DND-41 (cell line): Measurements from ENCODE around the gene OR56A4.

Source experiments
- ATAC-seq: fragments of 200-7000 bp; cut with Tn5 transposase; 3 replicates; pipeline ENCODE4 v1.9.1; 2021; ENCODE audit warnings: low read depth; ENCODE audit not compliant: insufficient read depth
- DNase-seq: peaks from one replicate; pipeline ENCODE4 v3.0.0-alpha.2; 2020
- H2AFZ ChIP-seq: 2 replicates; pipeline ENCODE4 v1.6.0; 2012; ENCODE audit warnings: low read depth, low read length
- H3K27ac ChIP-seq: 2 replicates; pipeline ENCODE4 v1.5.1; 2012; ENCODE audit warnings: low read length, inconsistent platforms
- H3K27me3 ChIP-seq: fragments of 200-600 bp; sonication (generic); 2 replicates; pipeline ENCODE4 v1.6.0; 2012; ENCODE audit warnings: low read length, mild to moderate bottlenecking, inconsistent platforms; ENCODE audit not compliant: insufficient read depth, poor library complexity
- H3K36me3 ChIP-seq: 2 replicates; pipeline ENCODE4 v1.5.1; 2012; ENCODE audit warnings: low read length, inconsistent platforms; ENCODE audit not compliant: insufficient read depth
- H3K4me1 ChIP-seq: 2 replicates; pipeline ENCODE4 v1.5.1; 2012; ENCODE audit warnings: mild to moderate bottlenecking, low read length; ENCODE audit not compliant: insufficient read depth
- H3K4me2 ChIP-seq: 2 replicates; pipeline ENCODE4 v1.6.0; 2012; ENCODE audit warnings: mild to moderate bottlenecking, moderate library complexity, low read length, inconsistent platforms; ENCODE audit not compliant: insufficient read depth
- H3K4me3 ChIP-seq, 2 experiments: fragments of 200-600 bp in 1 of 2; shearing (Covaris generic) in 1 of 2; 2 replicates each; pipeline ENCODE4 v1.5.1; 2012 to 2016; ENCODE audit warnings: inconsistent platforms in 2 of 2, low read length in 2 of 2, mild to moderate bottlenecking in 2 of 2, low read depth in 1 of 2, moderate library complexity in 1 of 2
- H3K79me2 ChIP-seq: 2 replicates; pipeline ENCODE4 v1.6.0; 2012; ENCODE audit warnings: low read length, inconsistent platforms; ENCODE audit not compliant: insufficient read depth
- H3K9ac ChIP-seq: 2 replicates; pipeline ENCODE4 v1.6.0; 2012; ENCODE audit warnings: low read depth, mild to moderate bottlenecking, inconsistent platforms, low read length, moderate library complexity
- H3K9me3 ChIP-seq: 2 replicates; pipeline ENCODE4 v1.5.1; 2012; ENCODE audit warnings: low read length, moderate library complexity, mild to moderate bottlenecking, inconsistent platforms; ENCODE audit not compliant: insufficient read depth, severe bottlenecking
- H4K20me1 ChIP-seq: 2 replicates; pipeline ENCODE4 v1.6.0; 2012; ENCODE audit warnings: low read length; ENCODE audit not compliant: insufficient read depth
- EZH2 ChIP-seq: IDR thresholded peaks from 3 replicates; pipeline ENCODE4 v1.6.1; 2012; ENCODE audit warnings: borderline replicate concordance, low read depth, mild to moderate bottlenecking, moderate library complexity, low read length, inconsistent platforms; ENCODE audit not compliant: severe bottlenecking
- TF ChIP-seq, protein P1 (sequence below): IDR thresholded peaks from 2 replicates; pipeline ENCODE4 v1.5.1; 2012; ENCODE audit warnings: borderline replicate concordance, low read length, moderate library complexity, mild to moderate bottlenecking; ENCODE audit not compliant: poor library complexity, severe bottlenecking; ENCODE audit errors: extremely low read depth

The OR56A4 gene

DNA sequence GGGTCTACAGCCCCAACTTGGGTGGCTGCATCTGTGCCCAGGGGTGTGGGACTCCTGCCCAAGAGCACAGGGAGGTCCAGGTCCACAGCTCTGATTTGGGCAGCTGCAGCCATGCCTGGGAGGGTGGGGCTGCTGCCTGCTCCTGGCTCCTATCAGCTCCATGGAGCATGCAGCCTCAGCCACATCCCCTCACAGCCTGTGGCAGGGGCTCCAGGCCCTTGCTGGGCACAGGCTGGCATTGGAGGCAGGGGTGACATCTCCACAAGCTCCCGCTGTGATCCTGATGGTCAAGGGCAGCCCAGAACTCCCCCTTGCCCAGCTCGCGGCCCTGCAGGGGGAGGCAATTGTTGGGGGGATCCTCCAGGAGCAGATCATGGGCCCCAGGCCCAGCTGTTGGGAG is 6.3 kb upstream of the OR56A4 start:
- no peak for ATAC-seq
- H3K79me2 ChIP-seq = no peaks in the 10 kb centered on the region
- no peak overlapping the region for H3K27ac ChIP-seq

DNA sequence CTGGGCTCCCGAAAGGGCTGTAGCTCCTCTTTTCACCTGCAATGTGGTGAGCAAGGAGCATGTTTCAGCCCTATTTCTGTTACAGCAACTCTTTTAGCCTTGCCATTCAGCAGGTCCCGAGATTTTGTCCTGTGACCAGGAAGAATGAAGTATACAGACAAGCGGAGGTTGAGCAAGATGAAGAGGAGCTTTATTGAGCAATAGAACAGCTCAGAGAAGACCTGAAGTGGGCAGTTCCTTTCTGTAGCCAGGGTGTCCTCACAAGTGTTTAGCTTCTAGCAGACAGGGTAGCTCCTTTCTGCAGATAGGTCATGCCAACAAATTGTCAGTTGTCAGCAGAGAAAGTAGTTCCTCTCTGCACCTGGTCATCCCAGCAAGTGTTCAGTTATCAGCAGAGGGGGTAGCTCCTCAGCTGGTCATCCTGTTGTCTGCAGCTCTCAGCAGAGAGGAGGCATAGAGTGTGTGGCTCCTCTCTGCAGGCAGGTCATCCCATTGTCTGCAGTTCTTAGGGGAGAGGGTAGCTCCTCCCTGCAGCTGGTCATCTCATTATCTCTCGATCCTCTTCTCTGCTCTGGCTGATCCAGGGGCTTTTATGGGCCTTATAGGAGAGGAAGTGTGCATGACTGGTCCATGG is 5.4 kb upstream of the OR56A4 start:
- ATAC-seq (no peak), DNase-seq (no peak)
- TF ChIP-seq, protein P1, sequence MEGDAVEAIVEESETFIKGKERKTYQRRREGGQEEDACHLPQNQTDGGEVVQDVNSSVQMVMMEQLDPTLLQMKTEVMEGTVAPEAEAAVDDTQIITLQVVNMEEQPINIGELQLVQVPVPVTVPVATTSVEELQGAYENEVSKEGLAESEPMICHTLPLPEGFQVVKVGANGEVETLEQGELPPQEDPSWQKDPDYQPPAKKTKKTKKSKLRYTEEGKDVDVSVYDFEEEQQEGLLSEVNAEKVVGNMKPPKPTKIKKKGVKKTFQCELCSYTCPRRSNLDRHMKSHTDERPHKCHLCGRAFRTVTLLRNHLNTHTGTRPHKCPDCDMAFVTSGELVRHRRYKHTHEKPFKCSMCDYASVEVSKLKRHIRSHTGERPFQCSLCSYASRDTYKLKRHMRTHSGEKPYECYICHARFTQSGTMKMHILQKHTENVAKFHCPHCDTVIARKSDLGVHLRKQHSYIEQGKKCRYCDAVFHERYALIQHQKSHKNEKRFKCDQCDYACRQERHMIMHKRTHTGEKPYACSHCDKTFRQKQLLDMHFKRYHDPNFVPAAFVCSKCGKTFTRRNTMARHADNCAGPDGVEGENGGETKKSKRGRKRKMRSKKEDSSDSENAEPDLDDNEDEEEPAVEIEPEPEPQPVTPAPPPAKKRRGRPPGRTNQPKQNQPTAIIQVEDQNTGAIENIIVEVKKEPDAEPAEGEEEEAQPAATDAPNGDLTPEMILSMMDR = no peak
- no peak for TF ChIP-seq EZH2
- Histone ChIP-seq H3K27ac (no peak overlapping the region), H3K4me2 (no peak overlapping the region), H3K4me3 (no peak overlapping the region), H4K20me1 (no peaks in the 10 kb centered on the region), H3K4me1 (no peaks in the 10 kb centered on the region), H3K79me2 (no peaks in the 10 kb centered on the region), H3K9ac (no peak overlapping the region), H2AFZ (no peak overlapping the region), H3K9me3 (peaks cover 3% of the 10 kb centered on the region), H3K36me3 (no peaks in the 10 kb centered on the region), H3K27me3 (peaks cover 3% of the 10 kb centered on the region)

More for the DNA sequence above, 6.3 kb upstream of the OR56A4 start:
- Histone ChIP-seq H3K4me3 (no peak overlapping the region), H4K20me1 (no peaks in the 10 kb centered on the region), H3K9ac (no peak overlapping the region), H2AFZ (no peak overlapping the region), H3K27me3 (peaks cover 3% of the 10 kb centered on the region), H3K36me3 (no peaks in the 10 kb centered on the region), H3K4me1 (no peaks in the 10 kb centered on the region), H3K9me3 (peaks cover 3% of the 10 kb centered on the region), H3K4me2 (no peak overlapping the region)
- TF ChIP-seq EZH2 = no peak
- TF ChIP-seq, protein P1 = no peak
- no peak for DNase-seq

DNA sequence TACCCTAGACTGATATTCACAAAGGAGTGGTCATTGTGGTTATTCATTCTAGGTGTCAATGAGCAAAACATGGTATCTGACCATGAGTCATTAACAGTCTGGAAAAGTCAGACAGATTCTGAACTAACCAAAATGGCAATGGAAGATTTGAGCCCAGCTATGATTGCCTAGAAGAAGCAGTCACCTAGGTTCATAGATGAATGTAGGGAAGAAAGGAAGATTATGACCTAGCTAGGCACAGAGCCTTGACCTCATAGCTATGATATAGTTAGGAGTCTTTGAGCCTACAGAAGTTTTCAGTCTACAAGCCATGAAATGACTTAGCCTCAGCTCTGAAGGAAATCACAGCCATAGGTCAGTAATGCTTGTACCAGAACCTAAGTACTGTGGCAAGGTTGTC is 351 bp downstream of the OR56A4 start:
- DNase-seq (no peak), ATAC-seq (no peak)
- H4K20me1 ChIP-seq = no peaks in the 10 kb centered on the region
- H3K27ac ChIP-seq = no peak overlapping the region
- H3K4me3 ChIP-seq = no peak overlapping the region
- no peak for TF ChIP-seq EZH2
- TF ChIP-seq, protein P1 = no peak
- no peaks in the 10 kb centered on the region for H3K79me2 ChIP-seq
- no peak overlapping the region for H2AFZ ChIP-seq
- no peaks in the 10 kb centered on the region for H3K9me3 ChIP-seq
- no peaks in the 10 kb centered on the region for H3K4me1 ChIP-seq
- H3K27me3 ChIP-seq = peaks cover 3% of the 10 kb centered on the region
- H3K36me3 ChIP-seq = no peaks in the 10 kb centered on the region
- no peak overlapping the region for H3K9ac ChIP-seq
- no peak overlapping the region for H3K4me2 ChIP-seq

DNA sequence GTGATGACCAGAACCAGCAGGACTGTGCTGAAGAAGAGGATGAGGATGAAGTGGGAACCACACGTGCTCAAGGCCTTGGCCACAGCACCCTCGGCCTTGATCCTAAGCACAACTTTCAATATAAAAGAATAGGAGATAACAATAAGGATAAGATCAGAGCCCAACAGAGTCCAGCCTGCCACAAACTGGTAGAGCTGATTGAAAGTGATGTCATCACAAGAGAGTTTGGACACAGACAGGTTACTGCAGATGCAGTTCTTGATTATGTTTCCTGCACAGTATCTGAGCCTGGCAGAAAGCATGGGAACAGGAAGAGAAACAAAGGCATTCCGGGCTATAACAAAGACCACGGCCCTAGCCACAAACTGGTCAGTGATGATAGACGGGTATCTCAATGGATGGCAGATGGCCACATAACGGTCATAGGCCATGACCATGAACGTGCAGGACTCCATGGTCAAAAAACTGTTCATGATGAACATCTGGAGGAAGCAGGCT is 4.5 kb downstream of the OR56A4 start:
- TF ChIP-seq EZH2 = no peak
- TF ChIP-seq, protein P1 = no peak
- no peak overlapping the region for H2AFZ ChIP-seq
- H3K79me2 ChIP-seq = no peaks in the 10 kb centered on the region
- no peak for DNase-seq
- no peaks in the 10 kb centered on the region for H3K36me3 ChIP-seq
- peaks cover 5% of the 10 kb centered on the region for H3K27me3 ChIP-seq
- no peak for ATAC-seq
- H3K9ac ChIP-seq = no peak overlapping the region
- no peaks in the 10 kb centered on the region for H3K4me1 ChIP-seq
- H3K4me3 ChIP-seq = no peak overlapping the region
- no peaks in the 10 kb centered on the region for H4K20me1 ChIP-seq
- H3K27ac ChIP-seq = no peak overlapping the region
- H3K4me2 ChIP-seq = no peak overlapping the region
- no peaks in the 10 kb centered on the region for H3K9me3 ChIP-seq
